Epithelial cell of umbilical artery (primary cell): ENCODE results near the gene PYY. TPM values are rescaled to one million over a fixed set of nuclear protein-coding genes. Genes with fewer than 3 reads are reported as not detected.

ENCODE experiments used
- total RNA-seq: library from RNA; depleted of rRNA; stranded (reverse); fragments of >200 nt; gene quantifications from 2 replicates; pipeline ENCODE4 v1.2.3, GENCODE V29; 2014

Gene PYY
- total RNA-seq, result not detected in 2 replicates

GRCh38 chr17:43953746-43954145 lies at the start of gene PYY:
Gene PYY, minus strand, starts transcription at chr17:43953940. Its CDS starts 457 bp downstream, at chr17:43953483.

GRCh38 chr17:43942051-43942685 lies 11.6 kb downstream of the PYY start, which contains the start of gene PPY:
Gene PPY, minus strand, starts transcription at chr17:43942476. Its CDS starts 822 bp downstream, at chr17:43941654.

DNA sequence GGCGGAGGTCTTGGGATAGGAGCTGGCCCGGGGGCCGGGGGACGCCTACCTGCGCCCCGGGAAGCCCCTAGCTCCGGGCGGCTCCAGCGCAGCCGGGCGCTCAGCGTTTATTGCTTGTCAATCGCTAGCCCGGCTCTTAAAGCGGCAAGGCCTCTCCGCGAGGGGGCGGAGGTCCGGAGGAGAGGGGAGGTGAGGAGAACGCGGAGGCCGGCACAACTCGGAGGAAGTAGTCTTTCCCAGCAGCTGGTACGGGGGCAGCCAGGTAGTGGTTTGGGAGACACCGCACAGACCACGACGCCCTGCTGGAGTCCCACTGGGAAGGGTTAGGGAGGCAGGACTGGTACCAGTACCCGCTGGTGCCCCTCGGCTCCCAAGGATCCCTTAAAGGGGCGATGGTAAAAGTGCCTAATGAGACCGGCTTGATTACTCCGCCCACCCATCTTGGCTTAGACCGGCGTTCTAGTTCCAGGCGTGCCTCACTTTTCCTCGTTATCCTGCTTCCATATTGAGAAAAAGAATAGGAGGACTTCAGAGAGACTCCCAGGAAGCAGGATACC lies 46.2 kb downstream of the PYY start, which contains the start of gene MPP2:
Gene MPP2, minus strand, starts transcription at position 112 of the 557 bp plus-strand sequence. CDS start 3,076 bp downstream, outside the sequence.

Other genes with a start within 250 kb of the PYY start
- gene SOST, start 195.1 kb downstream of the PYY start, total RNA-seq, result not detected in 2 replicates
- gene DUSP3, start 175.0 kb downstream of the PYY start, total RNA-seq, result 33.8 and 49.7 TPM in 2 replicates
- gene CFAP97D1, start 173.5 kb downstream of the PYY start, total RNA-seq, result not detected in 2 replicates
- 5.5 and 6.8 TPM in 2 replicates for gene MPP3, start 120.8 kb downstream of the PYY start, total RNA-seq
- not detected in 2 replicates for gene CD300LG, start 106.8 kb downstream of the PYY start, total RNA-seq
- 0.97 and 1.7 TPM in 2 replicates for gene MPP2, start 46.4 kb downstream of the PYY start, total RNA-seq
- not detected in 2 replicates for gene PPY, start 11.5 kb downstream of the PYY start, total RNA-seq
- gene NAGS, start 50.7 kb upstream of the PYY start, total RNA-seq, result 3.2 and 13.4 TPM in 2 replicates
- gene TMEM101, start 61.0 kb upstream of the PYY start, total RNA-seq, result 83.3 and 104 TPM in 2 replicates
- gene LSM12, start 112.7 kb upstream of the PYY start, total RNA-seq, result 33.0 and 35.4 TPM in 2 replicates
- 18.2 and 20.5 TPM in 2 replicates for gene G6PC3, start 116.8 kb upstream of the PYY start, total RNA-seq
- gene HDAC5, start 169.7 kb upstream of the PYY start, total RNA-seq, result 18.5 and 20.7 TPM in 2 replicates
- gene HROB, start 188.0 kb upstream of the PYY start, total RNA-seq, result 1.6 and 1.7 TPM in 2 replicates
- not detected in 2 replicates for gene ASB16, start 216.8 kb upstream of the PYY start, total RNA-seq
- gene TMUB2, start 233.0 kb upstream of the PYY start, total RNA-seq, result 19.5 and 21.1 TPM in 2 replicates
- 38.3 and 49.5 TPM in 2 replicates for gene ATXN7L3, start 245.9 kb upstream of the PYY start, total RNA-seq